Ascending aorta (tissue), 2 donors: ENCODE data around the gene RORC. TPM values are rescaled to one million over a fixed set of nuclear protein-coding genes. Genes with fewer than 3 reads are reported as not detected.

Experiments
- DNase-seq, 2 donors: peaks; one replicate each; pipeline ENCODE4 v3.0.0-alpha.2; 2019; ENCODE audit warnings: low spot score in 2 of 2
- H3K27ac ChIP-seq, 2 donors: fragments of 200-600 bp; sonication (generic); one replicate each; pipeline ENCODE4 v1.5.1; 2016 to 2017; ENCODE audit warnings: mild to moderate bottlenecking in 1 of 2
- H3K27me3 ChIP-seq: fragments of 200-600 bp; sonication (generic); one replicate; pipeline ENCODE4 v1.5.1; 2017
- H3K36me3 ChIP-seq, 2 donors: fragments of 200-600 bp; sonication (generic); one replicate each; pipeline ENCODE4 v1.5.1; 2016
- H3K4me1 ChIP-seq, 2 donors: fragments of 200-600 bp; sonication (generic); one replicate each; pipeline ENCODE4 v1.5.1; 2016 to 2017; ENCODE audit warnings: mild to moderate bottlenecking in 1 of 2
- H3K4me3 ChIP-seq, 2 donors: fragments of 200-600 bp; sonication (generic); one replicate each; pipeline ENCODE4 v1.5.1; 2016 to 2017; ENCODE audit warnings: mild to moderate bottlenecking in 1 of 2
- H3K9me3 ChIP-seq, 2 donors: fragments of 200-600 bp; sonication (generic); one replicate each; pipeline ENCODE4 v1.5.1; 2016
- CTCF ChIP-seq, 3 experiments: fragments of 200-600 bp in 2 of 3; fragments of 450-650 bp in 1 of 3; sonication (generic) in 2 of 3; IDR thresholded peaks; one replicate each; pipeline ENCODE4 v1.5.1; 2016 to 2019; ENCODE audit warnings: antibody characterized with exemption in 3 of 3, mild to moderate bottlenecking in 1 of 3, moderate library complexity in 1 of 3
- intact Hi-C: fragments of 100-400 bp; cut with DNase I; formaldehyde crosslinking; loops from one replicate; pipeline ENCODE4 v1.15.1; 2023
- total RNA-seq: library from RNA; depleted of rRNA; stranded (reverse); fragments of >200 nt; gene quantifications from one replicate; pipeline ENCODE4 v1.1.0, GENCODE V29; 2016

Gene RORC
- total RNA-seq, 1 donor from 2014 or later, result not detected

GRCh38 chr1:151835596-151835995, 4.0 kb upstream of the RORC start:
- Histone ChIP-seq H3K27ac (no peak overlapping the region), H3K36me3 (no peaks in the 10 kb centered on the region), H3K4me3 (no peak overlapping the region), H3K9me3 (no peaks in the 10 kb centered on the region), H3K4me1 (peaks cover 8 to 10% of the 10 kb centered on the region in 2 donors), H3K27me3 (peaks cover 15% of the 10 kb centered on the region)
- no peak for DNase-seq
- intact Hi-C loops, result no loop called here
- TF ChIP-seq CTCF (IDR thresholded peaks at IDR 0.05), result no peak

GRCh38 chr1:151834239-151834638, 2.6 kb upstream of the RORC start:
- H3K27me3 ChIP-seq, result peaks cover 11% of the 10 kb centered on the region
- intact Hi-C loops, result no loop called here
- no peaks in the 10 kb centered on the region for H3K9me3 ChIP-seq
- no peak for DNase-seq
- no peak overlapping the region for H3K4me3 ChIP-seq
- TF ChIP-seq CTCF (IDR thresholded peaks at IDR 0.05), result no peak
- no peak overlapping the region for H3K27ac ChIP-seq
- H3K4me1 ChIP-seq, result peaks cover 4 to 10% of the 10 kb centered on the region in 2 donors
- H3K36me3 ChIP-seq, result no peaks in the 10 kb centered on the region

- intact Hi-C loops, result no loop called here
- Histone ChIP-seq H3K9me3 (no peaks in the 10 kb centered on the region), H3K36me3 (no peaks in the 10 kb centered on the region), H3K27me3 (peaks cover 2% of the 10 kb centered on the region), H3K4me1 (peaks cover 0 to 4% of the 10 kb centered on the region in 2 donors), H3K4me3 (no peak overlapping the region), H3K27ac (no peak overlapping the region)
- no peak for TF ChIP-seq CTCF (IDR thresholded peaks at IDR 0.05)
- DNase-seq, result no peak
These were observed 1.7 kb upstream of the RORC start for GRCh38 chr1:151833172-151833900.

- no peak for DNase-seq
- Histone ChIP-seq H3K36me3 (no peaks in the 10 kb centered on the region), H3K4me1 (no peaks in the 10 kb centered on the region), H3K9me3 (no peaks in the 10 kb centered on the region), H3K27me3 (no peaks in the 10 kb centered on the region), H3K4me3 (no peak overlapping the region), H3K27ac (no peak overlapping the region)
- intact Hi-C loops, result no loop called here
- TF ChIP-seq CTCF (IDR thresholded peaks at IDR 0.05), result no peak
These were observed 847 bp upstream of the RORC start for GRCh38 chr1:151832318-151832980.

GRCh38 chr1:151831256-151831591, 378 bp downstream of the RORC start:
- Histone ChIP-seq H3K27me3 (no peaks in the 10 kb centered on the region), H3K4me1 (no peaks in the 10 kb centered on the region), H3K36me3 (no peaks in the 10 kb centered on the region), H3K27ac (no peak overlapping the region), H3K9me3 (no peaks in the 10 kb centered on the region), H3K4me3 (no peak overlapping the region)
- DNase-seq, result no peak
- intact Hi-C loops, result no loop called here
- no peak for TF ChIP-seq CTCF (IDR thresholded peaks at IDR 0.05)
